NK-92 treated with Interleukin-12 subunit alpha and Interleukin-12 subunit beta, amount 100 ng/mL, for 24 hours (cell line): ENCODE results near the gene PLCD3.
"Not testable (repeated sequence)": the region's sequence is repeated elsewhere in the genome, so short reads cannot be mapped to it uniquely, and the experiment has no call there.

Source experiments
- DNase-seq: peaks from one replicate; lab custom pipeline; 2025; lab: John Stamatoyannopoulos, UW

The PLCD3 gene

DNA sequence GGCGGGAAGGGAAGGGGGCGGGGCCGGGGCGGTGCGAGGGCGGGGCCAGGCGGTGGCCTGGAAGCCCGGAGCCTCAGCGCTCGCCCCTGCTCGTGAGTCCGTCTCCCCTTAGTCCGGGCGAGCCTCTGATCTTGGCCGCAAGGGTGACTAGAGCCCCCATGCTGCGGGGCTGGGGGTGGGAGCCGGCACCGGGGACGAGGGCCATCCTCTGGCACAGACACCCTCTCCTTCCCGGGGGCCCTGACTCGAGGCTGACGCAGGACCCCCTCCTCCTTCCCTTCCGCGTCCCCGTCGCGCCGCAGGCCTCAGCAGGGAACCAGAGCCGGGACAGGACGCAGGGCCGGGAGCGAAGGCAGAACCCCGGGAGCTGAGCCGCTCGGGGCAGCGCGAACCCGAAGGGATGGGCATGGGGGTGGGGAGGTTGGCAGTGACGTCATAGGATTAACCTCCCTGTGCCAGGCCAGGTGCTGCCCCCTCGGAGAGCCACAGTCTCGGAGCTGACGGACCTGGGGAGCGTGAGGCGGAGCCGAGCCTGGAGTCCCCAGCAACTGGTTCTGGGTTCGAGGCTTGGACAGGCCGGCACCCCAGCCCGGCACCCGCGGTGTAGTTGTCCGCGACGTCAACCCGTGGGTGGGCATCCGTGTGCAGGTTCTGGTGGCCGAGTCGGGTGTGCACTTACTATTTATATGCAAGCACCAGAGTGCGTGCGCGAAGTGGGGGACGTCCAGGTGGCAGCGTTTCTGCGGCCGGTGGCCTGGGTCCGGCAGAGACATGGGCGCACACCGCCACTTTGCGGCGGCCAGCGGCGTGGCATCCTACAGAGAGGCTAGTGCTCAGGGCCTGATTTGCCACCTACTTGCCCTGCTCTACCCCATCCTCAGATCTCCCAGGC lies 503 bp upstream of the PLCD3 start:
- DNase-seq = peak; percentile 57

DNA sequence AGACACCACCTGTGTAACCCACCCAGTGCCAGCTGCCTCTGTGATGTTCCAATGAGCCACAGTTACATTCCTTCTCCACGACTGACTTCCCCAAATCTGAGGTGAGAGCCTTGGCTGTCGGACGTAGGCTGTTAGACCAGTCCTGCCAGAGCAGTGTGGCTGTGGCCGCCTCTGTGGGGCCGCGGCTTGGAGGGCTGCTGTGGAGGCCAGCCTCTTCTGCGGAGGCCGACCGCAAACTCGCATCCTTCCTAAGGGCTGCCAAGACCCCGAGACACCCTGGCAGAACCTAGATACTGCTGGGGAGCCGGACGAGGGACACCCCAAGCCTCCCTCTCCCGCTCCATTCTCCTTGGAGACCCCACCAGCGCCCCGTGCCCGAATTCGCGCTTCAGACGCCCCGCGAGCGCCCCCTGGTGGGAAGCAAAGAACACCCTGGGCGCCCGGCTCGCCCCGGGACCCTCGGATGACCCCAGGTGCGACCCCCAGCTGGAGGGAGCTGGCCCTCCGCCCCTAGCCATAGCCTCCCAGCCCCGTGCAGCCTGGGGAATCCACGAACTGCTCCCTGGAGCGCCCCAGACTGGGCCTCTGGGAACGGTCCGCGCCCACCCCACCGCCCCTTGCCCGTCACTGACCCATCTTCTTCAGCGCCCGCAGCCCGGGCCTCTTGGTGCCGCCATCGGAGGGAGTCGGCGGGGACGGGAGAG lies 547 bp downstream of the PLCD3 start:
- peak; percentile 34 for DNase-seq

DNA sequence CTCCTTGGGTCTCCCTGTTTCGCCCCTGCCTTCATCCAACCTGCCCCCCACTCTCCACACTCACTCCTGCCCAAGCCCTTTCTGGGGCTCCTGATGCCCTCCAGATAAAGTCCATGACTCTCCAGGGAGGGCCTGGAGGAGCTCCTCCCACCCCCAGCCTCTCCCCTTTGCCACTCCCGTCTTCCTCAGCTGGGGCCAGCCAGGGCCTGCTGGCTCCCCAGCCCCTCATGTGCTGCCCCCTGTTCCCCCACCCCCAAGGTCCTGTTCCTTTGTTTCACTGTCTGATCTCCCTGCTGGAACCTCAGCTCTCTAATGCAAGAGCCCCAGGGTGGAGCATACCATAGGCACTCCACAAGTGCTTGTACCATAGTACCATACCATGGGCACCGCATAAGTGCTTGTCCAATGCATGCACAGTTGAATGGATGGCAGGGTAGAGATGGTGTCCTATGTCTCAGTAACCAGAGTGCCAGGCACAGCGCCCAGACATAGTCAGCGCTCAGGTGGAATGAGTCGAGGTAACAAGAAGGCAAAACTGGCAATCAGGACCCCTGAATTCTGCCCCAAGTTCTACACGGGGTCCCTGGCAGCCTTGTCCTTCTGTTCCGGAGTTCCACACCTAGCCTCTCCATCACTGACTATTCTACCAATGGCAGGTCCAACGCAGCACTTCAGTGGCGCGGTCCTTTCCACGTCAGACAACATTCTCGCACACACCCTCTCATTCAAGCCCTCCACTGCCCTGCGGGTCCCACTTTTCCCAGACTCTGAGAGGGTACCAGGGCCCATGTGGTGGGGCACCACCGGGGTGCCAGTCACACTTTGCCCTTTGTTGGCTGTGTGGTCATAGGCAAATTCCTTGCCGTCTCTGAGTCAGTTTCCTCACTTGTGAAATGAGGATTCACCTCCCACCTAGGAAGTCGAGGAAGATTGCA lies 1.4 kb downstream of the PLCD3 start:
- DNase-seq = no peak

DNA sequence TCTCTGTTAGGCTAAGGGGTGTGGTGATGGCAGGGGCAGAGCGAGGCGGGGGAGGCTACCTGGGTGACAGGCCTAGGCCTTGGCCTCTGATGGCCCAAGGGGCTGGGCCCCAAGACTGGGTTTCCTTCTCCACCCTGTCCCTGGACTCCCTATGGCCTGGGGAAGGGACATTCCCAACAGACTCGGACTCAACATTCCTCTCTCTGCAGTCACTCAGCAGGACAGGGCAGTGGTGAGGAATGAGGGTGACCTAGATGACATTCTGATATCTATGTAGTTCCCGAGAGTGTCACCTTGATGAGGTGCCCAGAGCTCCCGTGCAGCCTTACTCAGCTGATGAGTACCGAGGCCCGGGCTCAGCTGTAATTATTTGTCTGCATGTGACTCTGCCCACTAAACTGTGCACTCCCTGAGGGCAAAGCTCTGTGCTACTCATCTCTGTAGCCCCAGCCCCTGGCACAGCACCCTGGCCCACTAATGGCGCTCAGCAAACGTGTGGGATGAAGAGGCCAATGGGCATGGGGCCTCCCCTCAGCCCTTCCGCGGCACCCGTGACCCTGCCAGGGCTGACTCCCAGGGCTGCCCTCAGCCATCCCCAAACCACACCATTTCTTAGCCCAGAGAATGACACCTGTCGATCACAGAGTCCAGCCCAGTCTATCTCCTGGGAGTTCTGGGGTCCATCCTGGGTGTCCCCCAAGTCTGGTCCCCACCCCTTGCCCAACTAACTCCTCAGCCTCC lies 2.2 kb downstream of the PLCD3 start:
- DNase-seq = no peak

DNA sequence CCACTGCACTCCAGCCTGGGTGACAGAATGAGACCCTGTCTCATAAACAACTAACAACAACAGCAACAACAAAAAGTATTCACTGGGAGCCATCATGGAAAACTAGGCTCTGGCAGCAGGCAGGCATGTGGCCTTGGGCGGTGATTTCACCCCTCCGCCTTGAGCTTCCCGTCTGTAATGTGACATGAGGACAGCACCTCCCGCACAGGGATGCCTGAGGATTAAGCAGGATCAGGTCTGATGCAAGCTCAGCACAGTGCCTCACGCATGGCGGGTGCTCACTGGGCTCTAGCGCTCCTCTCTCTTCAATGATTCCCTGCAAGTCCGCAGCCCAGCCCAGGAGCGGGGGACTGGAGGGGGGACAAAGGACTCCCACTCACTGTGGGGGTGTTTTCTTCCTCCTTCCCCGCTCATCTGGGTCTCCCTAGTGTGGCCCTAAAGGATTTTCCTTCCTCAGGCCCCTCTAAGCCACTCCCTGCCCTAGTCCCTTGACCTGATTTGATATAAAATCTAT lies 2.8 kb downstream of the PLCD3 start:
- no peak for DNase-seq

DNA sequence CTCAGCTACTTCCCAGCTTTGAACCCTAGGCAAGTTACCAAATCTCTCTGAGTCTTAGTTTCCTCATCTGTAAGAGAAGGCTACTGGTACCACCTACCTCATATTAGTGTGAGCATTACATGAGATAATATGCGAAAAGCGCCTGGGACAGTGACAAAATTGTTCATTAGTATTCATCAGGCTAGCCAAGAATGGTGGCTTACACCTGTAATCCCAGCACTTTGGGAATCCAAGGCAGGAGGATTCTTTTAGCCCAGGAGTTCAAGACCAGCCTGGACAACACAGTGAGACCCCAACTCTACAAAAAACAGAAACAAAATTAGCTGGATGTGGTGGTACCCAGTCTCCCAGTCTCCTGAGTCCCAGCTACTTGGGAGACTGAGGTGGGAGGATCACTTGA lies 3.3 kb downstream of the PLCD3 start:
- no peak for DNase-seq

DNA sequence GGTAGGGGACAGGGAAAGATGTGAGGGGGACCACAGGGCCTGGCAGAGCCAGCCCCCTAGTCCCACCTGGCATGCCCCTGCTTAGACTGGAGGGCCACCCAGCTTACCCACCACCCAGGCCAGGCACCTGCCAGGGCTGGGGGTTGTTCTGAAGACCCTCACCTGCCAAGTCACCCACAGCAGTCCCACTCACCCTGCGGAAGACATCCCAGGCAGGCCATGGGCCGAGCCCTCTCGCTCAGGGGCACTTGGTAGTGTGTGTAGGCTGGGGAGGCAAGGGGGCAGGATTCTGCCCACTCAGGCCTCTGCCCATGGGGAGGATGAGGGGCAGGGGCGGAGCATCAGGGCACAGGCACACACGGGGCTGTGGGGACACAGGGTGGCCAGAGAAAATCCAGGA lies 4.0 kb downstream of the PLCD3 start:
- no peak for DNase-seq

DNA sequence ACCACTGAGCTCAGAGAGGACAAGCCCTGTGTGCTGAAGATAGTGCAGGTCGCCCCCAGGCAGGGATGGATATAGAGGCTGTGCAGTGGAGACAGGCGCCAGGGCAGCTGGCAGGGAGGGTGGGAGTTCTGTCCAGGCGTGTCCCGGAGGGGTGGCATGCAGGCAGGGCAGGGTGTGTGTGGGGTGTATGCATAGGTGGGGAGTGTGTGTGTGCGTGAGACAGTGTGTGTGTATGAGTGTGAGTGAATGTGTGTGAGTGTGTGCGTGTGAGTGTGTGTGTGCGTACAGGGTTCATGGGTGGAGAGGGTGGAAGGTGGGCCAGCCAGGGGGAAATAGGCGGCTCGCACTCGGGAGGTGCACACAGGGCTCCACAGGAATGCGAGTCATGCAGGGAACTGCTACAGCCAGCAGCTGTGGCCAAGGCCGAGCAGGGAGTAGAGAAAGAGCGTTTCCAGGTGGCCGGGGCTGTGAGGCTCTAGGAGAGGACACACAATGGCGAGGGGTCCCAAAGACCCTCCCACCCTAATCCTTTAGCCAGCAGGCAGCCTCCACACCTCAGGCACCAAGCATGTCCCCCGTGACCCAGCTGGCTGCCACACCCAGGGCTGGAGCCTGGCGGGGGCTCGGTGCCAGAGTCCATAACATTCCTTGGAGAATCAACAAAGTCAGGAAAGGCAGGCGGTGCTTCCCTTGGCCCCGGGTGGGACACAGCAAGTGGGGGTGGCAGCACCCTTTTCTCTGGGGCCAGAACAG lies 4.6 kb downstream of the PLCD3 start:
- DNase-seq = no peak

DNA sequence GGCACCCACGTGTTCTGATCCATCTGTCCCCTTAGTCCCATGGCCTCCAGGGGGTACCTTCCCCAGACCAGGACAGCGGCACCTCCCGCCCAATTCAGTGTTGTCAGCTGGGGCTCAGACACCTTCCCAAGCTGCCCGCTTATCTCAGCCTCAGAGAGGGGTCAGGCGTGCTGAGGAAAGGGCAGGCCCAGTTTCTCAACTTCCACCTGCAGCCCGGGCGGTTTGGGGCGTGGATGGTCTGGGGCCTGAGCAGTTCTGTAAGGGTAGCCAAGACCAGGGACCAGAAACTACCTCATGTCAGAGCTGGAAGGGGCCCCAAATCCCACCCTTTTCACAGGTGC lies 5.1 kb downstream of the PLCD3 start:
- no peak for DNase-seq

DNA sequence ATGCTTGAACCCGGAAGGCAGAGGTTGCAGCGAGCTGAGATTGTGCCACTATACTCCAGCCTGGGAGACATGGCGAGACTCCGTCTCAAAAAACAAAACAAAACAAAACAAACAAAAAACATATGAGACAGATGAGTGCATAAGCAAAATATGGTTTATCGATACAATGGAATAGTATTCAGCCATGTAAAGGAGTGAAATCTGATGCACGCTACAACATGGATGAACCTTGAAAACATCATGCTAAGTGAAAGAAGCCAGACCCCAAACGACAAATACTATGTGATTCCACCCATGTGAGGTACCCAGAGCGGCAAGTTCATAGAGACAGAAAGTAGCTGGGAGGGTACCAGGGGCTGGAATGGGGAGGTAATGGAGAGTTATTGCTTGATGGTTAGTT lies 6.8 kb downstream of the PLCD3 start:
- no peak for DNase-seq

DNA sequence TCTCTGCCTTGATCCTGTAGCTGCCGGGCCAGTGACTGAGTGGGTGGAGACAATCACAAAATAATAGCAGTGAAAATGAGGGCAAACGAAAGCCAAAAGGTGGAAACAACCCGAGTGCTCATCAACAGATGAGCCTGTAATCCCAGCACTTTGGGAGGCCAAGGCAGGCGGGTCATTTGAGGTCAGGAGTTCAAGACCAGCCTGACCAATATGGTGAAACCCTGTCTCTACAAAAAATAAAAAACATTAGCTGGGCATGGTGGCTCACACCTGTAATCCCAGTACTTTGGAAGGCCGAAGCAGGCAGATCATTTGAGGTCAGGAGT lies 7.6 kb downstream of the PLCD3 start:
- DNase-seq = not testable (repeated sequence)

DNA sequence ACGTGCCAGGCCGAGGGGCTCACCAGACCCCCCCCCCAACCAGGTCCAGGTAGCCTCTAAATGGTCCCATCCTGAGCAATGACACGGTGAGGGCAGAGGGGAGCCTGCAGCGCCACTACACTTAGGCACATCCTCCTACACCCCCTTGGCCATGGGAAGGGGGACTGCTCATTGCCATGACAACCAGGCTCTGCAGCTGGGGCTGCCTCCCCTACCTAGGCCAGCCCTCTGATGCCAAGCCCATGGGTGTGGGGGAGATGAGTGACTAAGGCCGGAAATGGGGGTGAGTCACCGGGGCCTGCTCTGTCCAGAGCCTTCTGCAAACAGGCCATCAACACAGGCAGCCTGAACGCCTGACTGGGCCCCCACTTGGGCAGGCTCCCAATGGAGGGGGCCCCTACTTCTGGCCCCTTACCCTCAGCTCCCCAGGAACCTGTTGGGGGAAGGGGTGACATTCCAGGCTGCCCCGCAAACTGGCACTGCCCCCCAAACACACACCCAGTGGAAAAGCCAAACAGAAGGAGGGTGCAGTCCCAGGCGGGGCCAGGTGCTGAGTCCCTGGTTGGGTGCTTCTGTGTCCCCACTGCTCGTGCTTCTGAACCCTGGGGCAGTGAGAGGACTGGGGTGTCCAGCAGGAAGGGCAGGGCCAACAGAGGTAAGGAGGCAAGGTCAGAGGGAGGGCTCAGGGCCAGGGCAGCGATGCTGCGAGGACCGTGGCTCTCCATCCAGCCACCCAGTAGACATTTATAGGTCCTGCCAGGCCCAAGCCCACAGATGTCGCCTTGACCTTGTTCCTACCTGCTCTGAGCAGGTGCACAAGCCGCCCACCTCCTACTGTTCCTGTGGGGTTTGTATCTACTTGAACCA lies 8.2 kb downstream of the PLCD3 start:
- peak; percentile 89 for DNase-seq

DNA sequence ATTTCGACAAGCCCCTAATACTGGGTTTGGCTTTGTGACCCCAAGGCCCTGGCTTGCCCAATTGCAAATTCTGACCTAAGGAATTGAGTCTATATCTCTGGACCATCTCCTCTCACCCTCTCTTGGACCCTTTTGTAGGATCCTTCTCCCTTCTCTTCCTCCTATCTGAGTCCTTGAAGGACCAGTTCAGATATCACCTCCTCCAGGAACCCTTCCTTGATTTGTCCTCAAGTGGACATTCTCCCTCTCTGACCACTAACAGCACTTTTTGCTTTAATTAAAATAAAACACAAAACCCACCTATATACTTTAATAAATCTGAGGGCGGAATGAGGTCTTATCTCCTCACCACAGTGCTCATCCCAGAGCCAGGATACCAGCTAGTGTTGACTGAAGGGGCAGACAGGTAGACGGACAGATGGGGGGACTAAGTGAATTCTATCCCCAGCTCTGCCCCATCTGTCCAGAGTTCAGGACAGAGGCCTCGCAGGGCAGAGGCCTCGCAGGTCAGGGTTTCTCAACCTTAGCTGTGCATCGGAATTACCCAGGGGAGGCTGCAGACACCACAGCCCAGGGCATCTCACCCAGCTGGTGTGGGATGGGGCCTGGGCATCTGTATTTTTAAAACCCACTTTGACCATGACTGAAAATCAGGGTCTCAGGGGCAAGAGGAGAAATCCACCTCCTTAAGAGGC lies 9.1 kb downstream of the PLCD3 start:
- no peak for DNase-seq

DNA sequence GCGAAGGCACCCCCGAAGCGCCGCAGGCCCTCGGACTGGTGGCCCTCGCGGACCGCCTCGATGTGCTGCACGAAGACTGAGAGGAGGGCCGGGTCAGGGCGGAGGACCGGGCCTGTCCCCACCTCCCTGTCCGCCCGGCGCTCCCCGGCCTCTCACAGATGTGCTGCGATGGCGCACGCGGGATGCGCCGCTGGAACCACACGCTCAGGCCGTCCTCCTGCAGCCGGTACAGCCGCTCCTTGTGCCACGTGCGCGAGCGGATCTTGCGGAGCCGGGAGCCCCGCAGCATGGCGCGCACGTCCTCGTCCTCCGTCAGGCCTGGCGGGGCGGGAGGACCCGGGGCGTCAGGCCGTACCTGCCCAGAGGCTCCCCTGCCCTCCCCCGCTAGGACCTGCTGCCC lies 11.3 kb downstream of the PLCD3 start:
- no peak for DNase-seq

DNA sequence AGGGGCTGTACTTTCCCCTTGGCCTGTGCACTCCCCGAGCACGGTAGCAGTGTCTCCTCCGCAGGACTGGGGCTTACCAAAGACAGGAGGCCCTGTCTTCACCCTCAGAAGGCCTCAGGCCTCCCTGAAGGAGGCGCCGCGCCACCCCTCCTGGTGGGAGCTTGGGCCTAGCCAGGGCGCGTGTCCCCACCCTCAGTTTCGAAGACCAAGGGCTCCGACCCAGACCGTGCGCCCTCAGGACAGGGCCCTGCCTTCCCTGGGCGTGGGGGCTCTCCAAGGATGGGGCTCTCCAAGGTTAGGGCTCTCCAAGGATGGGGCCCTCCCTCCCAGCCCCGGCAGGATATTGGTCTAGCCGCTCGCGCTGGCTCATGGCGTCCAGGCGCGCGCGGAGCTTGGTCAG lies 11.8 kb downstream of the PLCD3 start:
- no peak for DNase-seq

DNA sequence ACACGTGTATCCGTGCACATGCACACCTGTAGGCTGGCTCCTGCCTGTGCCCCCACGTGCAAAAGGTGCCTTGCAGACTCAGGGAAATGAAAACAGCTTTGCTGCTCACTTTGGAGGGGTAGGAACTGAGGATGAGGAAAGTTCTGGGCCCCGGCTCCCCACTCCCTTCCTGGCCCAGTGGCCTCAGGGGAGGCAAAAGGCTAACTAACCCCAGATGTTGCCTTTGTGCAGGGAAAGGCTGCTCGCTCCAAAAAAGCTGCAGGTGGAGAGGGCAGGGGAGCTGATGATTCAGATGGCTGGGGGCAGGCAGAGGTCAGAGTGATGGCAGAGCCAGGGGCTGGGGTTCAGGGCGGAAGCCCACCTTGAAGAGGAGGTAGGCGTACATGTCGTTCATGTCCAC lies 12.4 kb downstream of the PLCD3 start:
- no peak for DNase-seq

DNA sequence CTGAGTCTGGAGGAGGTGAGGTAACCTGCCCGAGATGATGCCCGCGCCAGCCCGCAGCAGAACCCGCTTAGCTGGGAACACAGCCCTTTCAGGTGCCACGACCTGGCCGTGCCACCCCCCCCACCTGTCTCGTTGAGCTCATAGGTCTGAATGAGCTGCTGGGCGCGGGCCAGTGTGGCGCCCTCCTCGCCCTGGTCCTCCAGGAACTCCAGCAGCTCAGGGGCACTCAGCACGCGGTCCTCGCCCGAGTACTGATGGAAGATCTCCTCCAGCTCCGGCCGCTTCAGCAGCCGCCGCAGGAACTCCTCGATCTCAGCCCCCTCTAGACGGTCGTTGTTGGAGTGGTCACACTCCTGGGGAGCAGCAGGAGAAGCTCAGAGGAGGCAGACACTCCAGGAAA lies 13.6 kb downstream of the PLCD3 start:
- no peak for DNase-seq

DNA sequence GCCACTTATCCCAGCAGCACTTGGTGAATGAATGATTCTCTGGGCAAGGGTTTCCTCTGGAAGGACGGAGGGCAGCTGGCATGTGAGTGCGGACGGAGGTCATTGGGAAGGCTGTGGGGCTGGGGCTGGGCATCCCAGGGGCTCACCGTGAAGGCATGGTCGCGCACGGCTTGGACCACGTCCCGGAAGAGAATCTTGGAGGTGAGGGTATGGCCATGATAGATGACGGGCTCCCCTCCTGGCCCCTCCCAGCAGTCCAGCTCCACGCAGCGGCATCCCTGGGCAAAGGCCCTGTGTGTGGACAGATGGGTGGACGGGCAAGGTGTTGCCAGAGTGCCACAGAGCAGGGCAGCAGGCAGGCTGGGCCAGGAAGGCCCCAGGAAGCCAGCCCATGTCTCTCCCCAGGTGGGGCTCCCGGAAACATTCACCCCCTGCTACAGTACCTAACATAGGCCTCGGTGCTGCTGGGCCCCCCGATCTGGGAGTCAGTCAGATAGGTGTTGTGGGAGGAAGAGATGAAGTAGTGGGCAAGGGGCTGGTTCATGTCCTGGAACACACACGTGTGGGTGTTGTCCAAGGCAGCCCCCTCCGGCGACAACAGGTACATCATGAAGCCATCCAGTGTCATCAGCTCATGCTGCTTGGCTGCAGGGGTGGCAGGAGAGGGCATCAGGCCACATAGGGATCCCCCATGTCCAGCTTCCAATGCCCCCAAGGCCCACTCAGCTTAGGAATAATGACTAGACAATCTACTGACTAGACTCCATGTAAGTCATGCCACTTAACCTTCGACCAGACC lies 14.3 kb downstream of the PLCD3 start:
- DNase-seq = no peak

DNA sequence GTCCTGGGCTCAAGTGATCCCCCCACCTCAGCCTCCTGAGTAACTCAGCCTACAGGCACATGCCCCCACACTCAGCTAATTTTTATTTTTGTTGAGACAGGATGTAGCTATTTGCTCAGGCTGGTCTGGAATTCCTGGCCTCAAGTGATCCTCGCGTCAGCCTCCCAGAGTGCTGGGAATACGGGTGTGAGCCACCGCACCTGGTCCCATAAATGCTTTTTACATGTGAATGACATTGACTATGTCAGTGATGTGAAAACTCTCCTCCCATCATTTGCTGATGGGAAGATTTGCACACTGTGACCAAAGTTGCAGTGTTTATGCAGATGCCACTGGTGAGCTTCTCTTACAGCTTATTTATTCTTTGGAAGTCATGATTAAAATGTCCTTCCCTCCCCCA lies 15.0 kb downstream of the PLCD3 start:
- no peak for DNase-seq
